Hepatocyte (in vitro differentiated cells): ENCODE measurements around the gene MAGEB2. TPM values are rescaled to one million over a fixed set of nuclear protein-coding genes. Genes with fewer than 3 reads are reported as not detected.

Source experiments
- DNase-seq: peaks from one replicate; pipeline ENCODE4 v3.0.0-alpha.2; 2016; ENCODE audit warnings: low spot score
- H2AFZ ChIP-seq: fragments of 200-600 bp; sonication (generic); 2 replicates; pipeline ENCODE4 v1.6.0; 2016; ENCODE audit warnings: antibody characterized with exemption, mild to moderate bottlenecking
- H3K27ac ChIP-seq: fragments of 200-600 bp; sonication (generic); 2 replicates; pipeline ENCODE4 v1.5.1; 2016; ENCODE audit warnings: mild to moderate bottlenecking
- H3K27me3 ChIP-seq: fragments of 200-600 bp; sonication (generic); 2 replicates; pipeline ENCODE4 v1.6.1; 2016
- H3K36me3 ChIP-seq: fragments of 200-600 bp; sonication (generic); replicated peaks from 2 replicates; pipeline ENCODE4 v1.5.1; 2016; ENCODE audit warnings: low read depth; ENCODE audit not compliant: insufficient read depth
- H3K4me1 ChIP-seq: fragments of 200-600 bp; sonication (generic); 2 replicates; pipeline ENCODE4 v1.5.1; 2016; ENCODE audit warnings: mild to moderate bottlenecking, moderate library complexity; ENCODE audit not compliant: insufficient read depth
- H3K4me2 ChIP-seq: fragments of 200-600 bp; sonication (generic); 2 replicates; pipeline ENCODE4 v1.6.0; 2016
- H3K4me3 ChIP-seq: fragments of 200-600 bp; sonication (generic); 2 replicates; pipeline ENCODE4 v1.5.1; 2016; ENCODE audit warnings: mild to moderate bottlenecking
- H3K79me2 ChIP-seq: fragments of 200-600 bp; sonication (generic); 2 replicates; pipeline ENCODE4 v1.6.0; 2017; ENCODE audit warnings: mild to moderate bottlenecking
- H3K9me2 ChIP-seq: fragments of 200-600 bp; sonication (generic); replicated peaks from 2 replicates; pipeline ENCODE4 v1.6.0; 2017; ENCODE audit warnings: mild to moderate bottlenecking; ENCODE audit not compliant: insufficient read depth
- H3K9me3 ChIP-seq: fragments of 200-600 bp; sonication (generic); 2 replicates; pipeline ENCODE4 v1.5.1; 2016; ENCODE audit warnings: low read depth, mild to moderate bottlenecking
- H4K20me1 ChIP-seq: fragments of 200-600 bp; sonication (generic); 2 replicates; pipeline ENCODE4 v1.6.0; 2016; ENCODE audit warnings: mild to moderate bottlenecking; ENCODE audit not compliant: insufficient read depth, poor library complexity, severe bottlenecking
- EZH2 ChIP-seq: fragments of 200-600 bp; sonication (generic); IDR thresholded peaks from 2 replicates; pipeline ENCODE4 v1.6.1; 2016; ENCODE audit warnings: antibody characterized with exemption, mild to moderate bottlenecking, borderline replicate concordance
- EZH2phosphoT487 ChIP-seq: fragments of 200-600 bp; sonication (generic); IDR thresholded peaks from one replicate; pipeline ENCODE4 v1.6.1; 2018; ENCODE audit warnings: antibody characterized with exemption, mild to moderate bottlenecking, low read depth, moderate library complexity; ENCODE audit not compliant: unreplicated experiment, severe bottlenecking
- WGBS: methylation state at CpG from one replicate; pipeline ENCODE4 v1.1.6; 2016; ENCODE audit warnings: low lambda C conversion rate; ENCODE audit errors: missing lambda C conversion rate; 5-methylcytosine and 5-hydroxymethylcytosine counted together
- polyA plus RNA-seq: library from polyadenylated mRNA; unstranded; fragments of >200 nt; fragmentation: Nextera tagmentation; extraction: Ambion mirVana; gene quantifications from 2 replicates; pipeline ENCODE4 v1.2.1, GENCODE V29; 2016
- total RNA-seq: library from RNA; depleted of rRNA; stranded (reverse); fragments of >200 nt; gene quantifications from 2 replicates; pipeline ENCODE4 v1.2.3, GENCODE V29; 2014
- TF ChIP-seq, protein P1 (sequence below): fragments of 200-600 bp; sonication (generic); IDR thresholded peaks from 2 replicates; pipeline ENCODE4 v1.5.1; 2016; ENCODE audit warnings: antibody characterized with exemption, mild to moderate bottlenecking; ENCODE audit not compliant: poor library complexity

Gene MAGEB2
- total and polyA plus RNA-seq, 2 experiments from 2014 or later = not detected

- no peaks in the 10 kb centered on the region for H4K20me1 ChIP-seq
- H3K36me3 ChIP-seq = no peaks in the 10 kb centered on the region
- H3K4me3 ChIP-seq = no peak overlapping the region
- H3K4me2 ChIP-seq = no peak overlapping the region
- no peaks in the 10 kb centered on the region for H3K79me2 ChIP-seq
- TF ChIP-seq EZH2 (no peak), EZH2phosphoT487 (no peak)
- TF ChIP-seq, protein P1, sequence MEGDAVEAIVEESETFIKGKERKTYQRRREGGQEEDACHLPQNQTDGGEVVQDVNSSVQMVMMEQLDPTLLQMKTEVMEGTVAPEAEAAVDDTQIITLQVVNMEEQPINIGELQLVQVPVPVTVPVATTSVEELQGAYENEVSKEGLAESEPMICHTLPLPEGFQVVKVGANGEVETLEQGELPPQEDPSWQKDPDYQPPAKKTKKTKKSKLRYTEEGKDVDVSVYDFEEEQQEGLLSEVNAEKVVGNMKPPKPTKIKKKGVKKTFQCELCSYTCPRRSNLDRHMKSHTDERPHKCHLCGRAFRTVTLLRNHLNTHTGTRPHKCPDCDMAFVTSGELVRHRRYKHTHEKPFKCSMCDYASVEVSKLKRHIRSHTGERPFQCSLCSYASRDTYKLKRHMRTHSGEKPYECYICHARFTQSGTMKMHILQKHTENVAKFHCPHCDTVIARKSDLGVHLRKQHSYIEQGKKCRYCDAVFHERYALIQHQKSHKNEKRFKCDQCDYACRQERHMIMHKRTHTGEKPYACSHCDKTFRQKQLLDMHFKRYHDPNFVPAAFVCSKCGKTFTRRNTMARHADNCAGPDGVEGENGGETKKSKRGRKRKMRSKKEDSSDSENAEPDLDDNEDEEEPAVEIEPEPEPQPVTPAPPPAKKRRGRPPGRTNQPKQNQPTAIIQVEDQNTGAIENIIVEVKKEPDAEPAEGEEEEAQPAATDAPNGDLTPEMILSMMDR = no peak
- no peaks in the 10 kb centered on the region for H3K9me3 ChIP-seq
- DNase-seq = no peak
- H3K4me1 ChIP-seq = no peaks in the 10 kb centered on the region
- H2AFZ ChIP-seq = no peak overlapping the region
- no peaks in the 10 kb centered on the region for H3K27me3 ChIP-seq
- no peaks in the 10 kb centered on the region for H3K9me2 ChIP-seq
- H3K27ac ChIP-seq = no peak overlapping the region
- WGBS = 54% methylated on average over 5 of the region's 5 CpGs
Measured at GRCh38 chrX:30220661-30221060, 5.3 kb downstream of the MAGEB2 start.

DNA sequence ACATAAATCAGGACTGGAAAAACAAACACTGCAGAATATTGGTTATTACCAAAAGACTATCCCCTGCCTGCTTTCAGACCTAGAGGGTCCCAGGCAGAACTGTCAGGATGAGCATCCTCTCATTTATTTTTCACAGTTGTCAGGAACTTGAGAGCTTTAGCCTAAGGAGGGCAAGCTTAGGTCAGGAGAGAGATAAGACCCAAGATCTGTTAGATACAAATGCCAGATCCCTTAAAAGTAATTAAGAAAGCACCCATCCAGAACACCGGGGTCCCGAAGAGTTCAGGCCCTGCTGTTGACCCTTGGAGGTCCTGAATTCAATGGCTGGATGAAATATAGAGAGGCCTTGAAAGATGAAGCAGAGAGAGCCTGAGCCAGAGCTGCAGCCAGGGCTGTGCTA lies 9.2 kb downstream of the MAGEB2 start:
- H2AFZ ChIP-seq = no peak overlapping the region
- no peaks in the 10 kb centered on the region for H3K36me3 ChIP-seq
- H3K4me3 ChIP-seq = no peak overlapping the region
- no peaks in the 10 kb centered on the region for H3K79me2 ChIP-seq
- no peak for DNase-seq
- H3K9me2 ChIP-seq = no peaks in the 10 kb centered on the region
- no peak overlapping the region for H3K4me2 ChIP-seq
- H3K9me3 ChIP-seq = no peaks in the 10 kb centered on the region
- TF ChIP-seq EZH2phosphoT487 (no peak), EZH2 (no peak)
- TF ChIP-seq, protein P1 = no peak
- 55% methylated on average over 2 of the region's 2 CpGs for WGBS
- no peaks in the 10 kb centered on the region for H3K27me3 ChIP-seq
- H3K4me1 ChIP-seq = no peaks in the 10 kb centered on the region
- H4K20me1 ChIP-seq = no peaks in the 10 kb centered on the region
- H3K27ac ChIP-seq = no peak overlapping the region

- TF ChIP-seq EZH2phosphoT487 (no peak), EZH2 (no peak)
- TF ChIP-seq, protein P1 = no peak
- no peak for DNase-seq
- H3K27me3 ChIP-seq = no peaks in the 10 kb centered on the region
- H4K20me1 ChIP-seq = no peaks in the 10 kb centered on the region
- H3K27ac ChIP-seq = no peak overlapping the region
- H3K4me3 ChIP-seq = no peak overlapping the region
- no peak overlapping the region for H2AFZ ChIP-seq
- WGBS = 70% methylated on average over 1 of the region's 1 CpG
- no peaks in the 10 kb centered on the region for H3K4me1 ChIP-seq
- no peaks in the 10 kb centered on the region for H3K36me3 ChIP-seq
- no peaks in the 10 kb centered on the region for H3K79me2 ChIP-seq
- H3K9me3 ChIP-seq = no peaks in the 10 kb centered on the region
- no peak overlapping the region for H3K4me2 ChIP-seq
- no peaks in the 10 kb centered on the region for H3K9me2 ChIP-seq
Measured at GRCh38 chrX:30228526-30228925, 13.2 kb downstream of the MAGEB2 start.

GRCh38 chrX:30230395-30230794 lies 15.0 kb downstream of the MAGEB2 start, which contains the start of gene MAGEB3:
TSS of gene MAGEB3 (plus strand) at chrX:30230657. CDS start at chrX:30235925, 5,268 bp downstream.
- Histone ChIP-seq H3K4me2 (no peak within 1 kb of the TSS), H3K79me2 (no peaks in the 10 kb centered on the region), H3K9me3 (no peaks in the 10 kb centered on the region), H3K9me2 (no peaks in the 10 kb centered on the region), H3K27me3 (no peaks in the 10 kb centered on the region), H4K20me1 (no peaks in the 10 kb centered on the region), H3K36me3 (no peaks in the 10 kb centered on the region), H3K4me3 (no peak within 1 kb of the TSS), H3K27ac (no peak within 1 kb of the TSS), H3K4me1 (no peaks in the 10 kb centered on the region), H2AFZ (no peak within 1 kb of the TSS)
- WGBS = 65% methylated on average over 4 of the region's 4 CpGs
- TF ChIP-seq EZH2phosphoT487 (no peak), EZH2 (no peak)
- TF ChIP-seq, protein P1 = no peak
- no peak for DNase-seq
